Vagina (tissue), 2 donors: ENCODE data around the gene PGAM1.

Experiments
- CTCF ChIP-seq, 3 experiments: fragments of 450-650 bp in 2 of 3; fragments of 200-600 bp in 1 of 3; sonication (generic) in 1 of 3; IDR thresholded peaks; one replicate each; pipeline ENCODE4 v1.5.1; 2017 to 2019; ENCODE audit warnings: antibody characterized with exemption in 3 of 3, mild to moderate bottlenecking in 2 of 3, moderate library complexity in 2 of 3
- POLR2A ChIP-seq, 2 donors: fragments of 450-650 bp; IDR thresholded peaks; one replicate each; pipeline ENCODE4 v1.6.1; 2017; ENCODE audit warnings: antibody characterized with exemption in 2 of 2, mild to moderate bottlenecking in 2 of 2, moderate library complexity in 2 of 2
- POLR2AphosphoS5 ChIP-seq, 2 donors: sonication (generic); formaldehyde crosslinking; IDR thresholded peaks; one replicate each; pipeline ENCODE4 v1.9.0; 2017; ENCODE audit warnings: antibody characterized with exemption in 2 of 2, mild to moderate bottlenecking in 2 of 2, low read depth in 1 of 2; ENCODE audit not compliant: insufficient read depth in 1 of 2

GRCh38 chr10:97479939-97480338, 53.9 kb downstream of the PGAM1 start:
- TF ChIP-seq CTCF (IDR thresholded peaks at IDR 0.05) = no peak
- no peak for TF ChIP-seq POLR2AphosphoS5 (IDR thresholded peaks at IDR 0.05; ENCODE audit: insufficient read depth in 1 of 2, low read depth in 1 of 2)
- TF ChIP-seq POLR2A (IDR thresholded peaks at IDR 0.05) = no peak
